ENCODE data around the gene PARD6G.

PARD6G gene

DNA sequence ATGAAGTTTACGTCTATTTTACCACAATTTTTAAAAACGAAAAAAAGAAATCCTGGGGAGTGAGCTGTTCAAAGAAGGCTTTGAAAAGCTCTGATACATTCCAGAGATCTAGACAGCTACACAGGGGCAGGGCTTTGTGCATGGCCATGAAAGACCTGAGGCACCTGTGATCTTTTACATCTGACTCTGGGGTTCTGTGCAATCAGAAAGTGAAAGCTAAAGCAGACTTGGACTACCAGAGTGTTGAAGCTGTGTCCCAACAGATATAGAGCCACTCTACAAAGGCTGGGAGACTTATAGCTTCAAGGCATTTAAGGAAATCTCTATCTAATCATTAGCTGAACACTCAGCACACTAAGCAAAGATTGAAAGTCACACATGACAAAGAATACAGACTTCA, 34.1 kb downstream of the PARD6G start:
- no peak overlapping the region for H3K9ac ChIP-seq (ENCODE audit: low read depth in 1 of 2, low read length in 2 of 2)
- H3K27me3 ChIP-seq (ENCODE audit: control insufficient read depth in 2 of 2, insufficient read depth in 2 of 2, low read length in 2 of 2), result no peaks in the 10 kb centered on the region
- H3K4me3 ChIP-seq (ENCODE audit: low read length in 2 of 2), result no peak overlapping the region
- no peaks in the 10 kb centered on the region for H3K4me1 ChIP-seq (ENCODE audit: control insufficient read depth in 2 of 2, insufficient read depth in 2 of 2, low read length in 2 of 2)
- H3K36me3 ChIP-seq (ENCODE audit: control insufficient read depth in 2 of 2, insufficient read depth in 2 of 2, low read length in 2 of 2), result no peaks in the 10 kb centered on the region
- H3K27ac ChIP-seq (ENCODE audit: low read depth in 2 of 2, low read length in 2 of 2), result no peak overlapping the region
- no peaks in the 10 kb centered on the region for H3K9me3 ChIP-seq (ENCODE audit: control insufficient read depth in 2 of 2, low read length in 2 of 2)

DNA sequence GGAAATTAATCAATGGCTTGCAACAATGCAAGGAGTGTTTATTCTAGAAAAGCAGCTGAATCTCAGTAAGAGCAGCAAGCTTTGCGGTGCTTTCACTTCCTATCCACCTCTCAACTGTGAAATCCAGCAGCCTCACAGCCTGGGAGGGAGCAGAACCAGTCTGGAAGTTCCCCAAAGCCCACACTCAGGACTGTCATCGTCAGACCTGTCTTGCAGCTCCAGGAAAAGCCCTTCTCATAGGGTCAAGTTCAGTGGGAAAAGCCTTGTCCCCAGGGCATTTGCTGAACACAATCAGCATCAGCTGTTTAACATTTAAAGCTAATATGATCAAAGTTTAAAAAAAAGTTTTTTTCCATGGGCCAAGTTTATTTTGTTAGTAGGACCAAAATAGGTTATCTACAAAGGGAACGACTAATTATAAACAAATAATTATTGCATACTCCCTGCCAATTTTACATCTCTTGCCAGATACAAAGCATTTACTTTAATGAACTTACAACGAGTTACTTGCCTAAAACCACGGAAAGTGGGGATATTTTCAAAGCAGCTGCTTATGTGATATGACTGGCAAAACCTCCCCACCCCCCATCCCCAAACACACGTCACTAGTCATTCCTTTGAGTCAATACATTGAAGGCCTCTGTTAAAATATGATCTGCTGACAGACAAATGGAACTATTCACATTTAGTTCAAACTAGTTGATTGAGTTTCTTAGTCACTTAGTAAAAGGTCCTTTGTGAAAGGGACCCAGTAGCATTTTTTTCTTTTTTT, 36.8 kb downstream of the PARD6G start:
- H3K27me3 ChIP-seq (ENCODE audit: control insufficient read depth in 2 of 2, insufficient read depth in 2 of 2, low read length in 2 of 2), result no peaks in the 10 kb centered on the region
- H3K9ac ChIP-seq (ENCODE audit: low read depth in 1 of 2, low read length in 2 of 2), result no peak overlapping the region
- H3K27ac ChIP-seq (ENCODE audit: low read depth in 2 of 2, low read length in 2 of 2), result no peak overlapping the region
- no peaks in the 10 kb centered on the region for H3K36me3 ChIP-seq (ENCODE audit: control insufficient read depth in 2 of 2, insufficient read depth in 2 of 2, low read length in 2 of 2)
- H3K4me1 ChIP-seq (ENCODE audit: control insufficient read depth in 2 of 2, insufficient read depth in 2 of 2, low read length in 2 of 2), result no peaks in the 10 kb centered on the region
- no peaks in the 10 kb centered on the region for H3K9me3 ChIP-seq (ENCODE audit: control insufficient read depth in 2 of 2, low read length in 2 of 2)
- no peak overlapping the region for H3K4me3 ChIP-seq (ENCODE audit: low read length in 2 of 2)

DNA sequence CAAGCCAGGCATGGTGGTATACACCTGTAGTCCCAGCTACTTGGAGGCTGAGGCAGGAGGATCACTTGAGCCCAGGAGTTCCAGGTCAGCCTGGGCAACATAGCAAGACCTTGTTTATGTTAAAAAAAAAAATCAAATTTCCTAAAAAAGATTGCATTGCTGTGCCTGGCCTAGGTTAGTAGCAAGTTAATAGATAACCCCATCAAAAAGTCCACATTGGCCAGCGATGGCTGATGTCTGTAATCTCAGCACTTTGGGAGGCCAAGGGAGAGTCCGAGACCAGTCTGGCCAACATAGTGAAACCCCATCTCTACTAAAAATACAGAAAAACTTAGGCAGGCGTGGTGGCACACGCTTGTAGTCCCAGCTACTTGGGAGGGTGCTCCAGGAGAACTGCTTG, 38.7 kb downstream of the PARD6G start:
- Histone ChIP-seq H3K9me3 (ENCODE audit: control insufficient read depth in 2 of 2, low read length in 2 of 2) (no peaks in the 10 kb centered on the region), H3K4me1 (ENCODE audit: control insufficient read depth in 2 of 2, insufficient read depth in 2 of 2, low read length in 2 of 2) (no peaks in the 10 kb centered on the region), H3K9ac (ENCODE audit: low read depth in 1 of 2, low read length in 2 of 2) (no peak overlapping the region), H3K27me3 (ENCODE audit: control insufficient read depth in 2 of 2, insufficient read depth in 2 of 2, low read length in 2 of 2) (no peaks in the 10 kb centered on the region), H3K36me3 (ENCODE audit: control insufficient read depth in 2 of 2, insufficient read depth in 2 of 2, low read length in 2 of 2) (no peaks in the 10 kb centered on the region), H3K4me3 (ENCODE audit: low read length in 2 of 2) (no peak overlapping the region), H3K27ac (ENCODE audit: low read depth in 2 of 2, low read length in 2 of 2) (no peak overlapping the region)

DNA sequence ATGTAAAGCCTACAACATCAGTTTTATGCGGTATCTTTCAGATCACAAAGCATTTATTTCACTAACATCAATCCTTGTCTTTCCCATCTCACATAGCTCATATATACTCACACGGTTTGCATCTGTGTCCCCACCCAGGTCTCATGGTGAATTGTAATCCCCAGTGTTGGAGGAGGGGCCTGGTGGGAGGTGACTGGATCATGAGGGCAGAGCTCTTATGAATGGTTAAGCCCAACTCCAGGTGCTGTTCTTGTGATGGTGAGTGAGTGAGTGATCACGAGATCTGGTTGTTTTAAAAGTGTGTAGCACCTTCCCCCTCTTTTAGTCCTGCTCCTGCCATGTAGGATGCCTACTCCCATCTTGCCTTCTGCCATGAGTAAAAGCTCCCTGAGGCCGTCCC, 42.0 kb downstream of the PARD6G start:
- H3K9me3 ChIP-seq (ENCODE audit: control insufficient read depth in 2 of 2, low read length in 2 of 2), result no peaks in the 10 kb centered on the region
- H3K9ac ChIP-seq (ENCODE audit: low read depth in 1 of 2, low read length in 2 of 2), result no peak overlapping the region
- no peaks in the 10 kb centered on the region for H3K27me3 ChIP-seq (ENCODE audit: control insufficient read depth in 2 of 2, insufficient read depth in 2 of 2, low read length in 2 of 2)
- H3K4me3 ChIP-seq (ENCODE audit: low read length in 2 of 2), result no peak overlapping the region
- H3K4me1 ChIP-seq (ENCODE audit: control insufficient read depth in 2 of 2, insufficient read depth in 2 of 2, low read length in 2 of 2), result no peaks in the 10 kb centered on the region
- no peak overlapping the region for H3K27ac ChIP-seq (ENCODE audit: low read depth in 2 of 2, low read length in 2 of 2)
- H3K36me3 ChIP-seq (ENCODE audit: control insufficient read depth in 2 of 2, insufficient read depth in 2 of 2, low read length in 2 of 2), result no peaks in the 10 kb centered on the region

DNA sequence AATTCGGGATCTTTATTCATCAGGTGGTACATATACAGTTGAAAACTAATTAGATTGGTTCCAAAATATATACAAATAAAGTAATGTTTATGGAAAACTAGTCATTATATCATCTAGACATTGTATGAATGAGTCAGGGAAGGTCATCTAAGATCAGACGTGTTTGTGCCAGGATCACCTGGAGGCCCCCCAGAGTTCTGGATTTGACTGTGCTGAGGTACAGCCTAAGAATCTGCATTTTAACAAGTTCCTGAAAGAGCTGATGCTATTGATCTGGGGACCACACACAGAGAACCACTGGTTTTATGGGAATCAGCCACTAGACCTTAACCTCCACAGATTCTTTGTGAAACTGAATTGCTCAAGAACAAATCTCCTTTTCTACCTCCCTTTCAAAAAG, 43.2 kb downstream of the PARD6G start:
- no peaks in the 10 kb centered on the region for H3K4me1 ChIP-seq (ENCODE audit: control insufficient read depth in 2 of 2, insufficient read depth in 2 of 2, low read length in 2 of 2)
- no peak overlapping the region for H3K27ac ChIP-seq (ENCODE audit: low read depth in 2 of 2, low read length in 2 of 2)
- no peak overlapping the region for H3K4me3 ChIP-seq (ENCODE audit: low read length in 2 of 2)
- no peaks in the 10 kb centered on the region for H3K36me3 ChIP-seq (ENCODE audit: control insufficient read depth in 2 of 2, insufficient read depth in 2 of 2, low read length in 2 of 2)
- no peaks in the 10 kb centered on the region for H3K9me3 ChIP-seq (ENCODE audit: control insufficient read depth in 2 of 2, low read length in 2 of 2)
- H3K9ac ChIP-seq (ENCODE audit: low read depth in 1 of 2, low read length in 2 of 2), result no peak overlapping the region
- no peaks in the 10 kb centered on the region for H3K27me3 ChIP-seq (ENCODE audit: control insufficient read depth in 2 of 2, insufficient read depth in 2 of 2, low read length in 2 of 2)

DNA sequence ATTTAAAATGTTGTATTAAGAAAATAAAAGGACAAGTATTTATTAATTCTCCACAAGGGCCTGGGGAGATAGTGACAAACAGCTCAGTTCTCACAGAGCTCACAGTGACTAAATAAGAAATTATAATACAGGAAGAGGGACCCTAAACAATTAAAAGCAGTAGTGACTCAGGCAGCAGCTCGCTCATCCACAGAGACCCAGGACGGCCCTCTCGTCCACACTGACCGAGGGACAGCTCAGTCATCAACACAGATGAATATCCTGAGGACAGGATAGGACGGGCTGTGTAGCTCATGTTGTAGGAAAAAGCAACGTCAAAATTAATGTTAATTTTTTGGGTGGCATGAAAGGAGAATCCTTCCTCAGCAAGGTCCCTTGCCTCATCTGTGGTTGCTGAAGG, 44.1 kb downstream of the PARD6G start:
- no peak overlapping the region for H3K27ac ChIP-seq (ENCODE audit: low read depth in 2 of 2, low read length in 2 of 2)
- no peaks in the 10 kb centered on the region for H3K27me3 ChIP-seq (ENCODE audit: control insufficient read depth in 2 of 2, insufficient read depth in 2 of 2, low read length in 2 of 2)
- H3K36me3 ChIP-seq (ENCODE audit: control insufficient read depth in 2 of 2, insufficient read depth in 2 of 2, low read length in 2 of 2), result no peaks in the 10 kb centered on the region
- H3K4me1 ChIP-seq (ENCODE audit: control insufficient read depth in 2 of 2, insufficient read depth in 2 of 2, low read length in 2 of 2), result no peaks in the 10 kb centered on the region
- no peak overlapping the region for H3K9ac ChIP-seq (ENCODE audit: low read depth in 1 of 2, low read length in 2 of 2)
- H3K4me3 ChIP-seq (ENCODE audit: low read length in 2 of 2), result no peak overlapping the region
- H3K9me3 ChIP-seq (ENCODE audit: control insufficient read depth in 2 of 2, low read length in 2 of 2), result no peaks in the 10 kb centered on the region

DNA sequence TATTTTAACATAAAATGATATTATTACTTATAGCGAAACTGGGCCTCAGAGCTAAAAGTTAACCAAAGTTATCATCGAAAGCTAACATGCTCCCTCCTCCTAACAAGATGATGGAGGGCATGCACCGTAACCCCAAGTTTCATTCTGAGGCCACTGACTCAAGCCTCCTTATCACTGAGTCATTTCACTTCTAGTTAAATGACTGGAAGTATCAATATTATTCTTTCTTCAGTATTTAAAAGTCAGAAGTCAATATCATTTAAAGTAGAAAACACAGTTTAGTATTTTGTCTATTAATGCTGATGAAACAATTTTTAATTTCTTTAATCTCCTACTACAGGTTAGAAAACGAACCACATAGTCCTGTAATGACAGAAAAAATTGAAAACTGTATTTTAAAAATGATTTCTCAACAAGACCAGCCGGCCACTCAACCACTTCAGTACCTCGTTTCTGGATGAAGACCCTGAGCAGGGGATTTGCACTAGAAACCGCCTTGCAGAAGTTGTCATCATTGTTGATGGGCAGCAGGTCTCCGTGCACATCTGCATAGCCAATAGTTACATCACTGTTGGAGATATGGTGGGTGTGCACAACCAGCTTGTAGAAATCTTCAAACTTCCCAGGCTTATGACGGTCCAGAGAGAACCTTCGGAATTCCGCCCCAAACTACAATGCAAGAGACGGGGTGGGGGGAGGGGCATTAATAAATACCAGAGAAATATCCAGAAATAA, 44.9 kb downstream of the PARD6G start:
- Histone ChIP-seq H3K9me3 (ENCODE audit: control insufficient read depth in 2 of 2, low read length in 2 of 2) (no peaks in the 10 kb centered on the region), H3K4me1 (ENCODE audit: control insufficient read depth in 2 of 2, insufficient read depth in 2 of 2, low read length in 2 of 2) (no peaks in the 10 kb centered on the region), H3K27me3 (ENCODE audit: control insufficient read depth in 2 of 2, insufficient read depth in 2 of 2, low read length in 2 of 2) (no peaks in the 10 kb centered on the region), H3K4me3 (ENCODE audit: low read length in 2 of 2) (no peak overlapping the region), H3K36me3 (ENCODE audit: control insufficient read depth in 2 of 2, insufficient read depth in 2 of 2, low read length in 2 of 2) (no peaks in the 10 kb centered on the region), H3K27ac (ENCODE audit: low read depth in 2 of 2, low read length in 2 of 2) (no peak overlapping the region), H3K9ac (ENCODE audit: low read depth in 1 of 2, low read length in 2 of 2) (no peak overlapping the region)

DNA sequence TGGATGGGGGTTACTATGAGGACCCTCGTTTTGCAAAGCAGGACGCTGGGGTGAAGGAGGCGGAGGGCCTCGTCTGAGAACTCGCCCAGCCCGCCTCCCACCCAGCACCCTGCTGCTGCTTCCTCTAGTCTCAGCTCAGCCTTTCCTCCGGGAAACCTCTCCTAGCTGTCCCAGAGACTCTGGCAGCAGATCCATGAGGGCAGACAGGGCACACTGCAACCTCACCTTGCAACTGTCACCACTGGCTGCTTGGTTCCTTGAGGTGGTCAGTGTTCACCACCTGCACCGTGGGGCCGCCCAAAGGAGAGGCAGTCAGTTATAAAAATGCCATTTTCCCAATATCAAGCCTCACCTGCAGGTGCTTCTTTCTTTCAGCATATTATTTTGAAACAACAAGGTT, 45.6 kb downstream of the PARD6G start:
- Histone ChIP-seq H3K4me3 (ENCODE audit: low read length in 2 of 2) (no peak overlapping the region), H3K9me3 (ENCODE audit: control insufficient read depth in 2 of 2, low read length in 2 of 2) (no peaks in the 10 kb centered on the region), H3K36me3 (ENCODE audit: control insufficient read depth in 2 of 2, insufficient read depth in 2 of 2, low read length in 2 of 2) (no peaks in the 10 kb centered on the region), H3K27me3 (ENCODE audit: control insufficient read depth in 2 of 2, insufficient read depth in 2 of 2, low read length in 2 of 2) (no peaks in the 10 kb centered on the region), H3K9ac (ENCODE audit: low read depth in 1 of 2, low read length in 2 of 2) (no peak overlapping the region), H3K27ac (ENCODE audit: low read depth in 2 of 2, low read length in 2 of 2) (no peak overlapping the region), H3K4me1 (ENCODE audit: control insufficient read depth in 2 of 2, insufficient read depth in 2 of 2, low read length in 2 of 2) (no peaks in the 10 kb centered on the region)

DNA sequence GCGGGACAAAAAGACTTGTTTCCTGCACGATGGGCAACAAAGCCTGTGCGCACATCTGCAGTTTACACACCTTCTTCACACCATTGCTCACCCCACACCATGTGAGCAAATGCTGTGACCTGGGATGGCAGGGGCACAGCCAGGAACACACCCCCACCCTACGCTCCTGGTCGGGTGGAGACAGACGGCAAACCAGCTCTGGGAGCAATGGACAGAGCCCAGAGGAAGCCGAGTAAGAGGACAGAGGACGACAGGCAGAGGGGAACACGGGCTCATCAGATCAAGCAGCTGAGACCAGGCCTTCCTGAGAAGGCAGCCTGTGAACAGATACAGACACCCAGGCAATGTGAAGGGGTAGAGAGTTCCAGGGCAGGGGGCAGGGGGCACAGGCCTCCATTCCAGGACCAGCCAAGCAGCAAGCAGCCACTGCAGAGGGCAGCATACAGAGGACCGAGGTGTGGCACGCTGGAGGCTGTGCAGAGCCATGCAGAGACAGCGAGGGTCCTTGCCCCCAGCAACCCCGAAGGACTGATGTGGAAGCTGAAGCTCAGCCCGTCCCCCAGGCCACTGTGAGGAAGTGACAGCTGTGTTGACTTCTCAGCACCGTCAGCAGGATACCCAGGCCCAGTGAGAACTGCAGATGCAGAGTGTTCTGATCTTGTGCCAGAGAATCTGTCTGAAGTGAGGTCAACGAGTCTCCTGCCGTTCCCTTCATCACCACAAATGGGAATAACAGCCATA, 46.2 kb downstream of the PARD6G start:
- H3K36me3 ChIP-seq (ENCODE audit: control insufficient read depth in 2 of 2, insufficient read depth in 2 of 2, low read length in 2 of 2), result no peaks in the 10 kb centered on the region
- no peaks in the 10 kb centered on the region for H3K9me3 ChIP-seq (ENCODE audit: control insufficient read depth in 2 of 2, low read length in 2 of 2)
- H3K4me1 ChIP-seq (ENCODE audit: control insufficient read depth in 2 of 2, insufficient read depth in 2 of 2, low read length in 2 of 2), result no peaks in the 10 kb centered on the region
- no peak overlapping the region for H3K4me3 ChIP-seq (ENCODE audit: low read length in 2 of 2)
- no peak overlapping the region for H3K27ac ChIP-seq (ENCODE audit: low read depth in 2 of 2, low read length in 2 of 2)
- no peaks in the 10 kb centered on the region for H3K27me3 ChIP-seq (ENCODE audit: control insufficient read depth in 2 of 2, insufficient read depth in 2 of 2, low read length in 2 of 2)
- no peak overlapping the region for H3K9ac ChIP-seq (ENCODE audit: low read depth in 1 of 2, low read length in 2 of 2)

Measured in mucosa of rectum (tissue), 2 donors.